ENCODE measurements around the gene SPAG16.
"Not testable (repeated sequence)": the region's sequence is repeated elsewhere in the genome, so short reads cannot be mapped to it uniquely, and the experiment has no call there.

Gene SPAG16

GRCh38 chr2:213275265-213275664 lies 9.0 kb upstream of the SPAG16 start:
- H3K36me3 ChIP-seq (ENCODE audit: insufficient read depth, low read depth, low read length) = no peaks in the 10 kb centered on the region
- no peaks in the 10 kb centered on the region for H3K4me1 ChIP-seq (ENCODE audit: insufficient read depth, low read length)
- no peaks in the 10 kb centered on the region for H3K27me3 ChIP-seq (ENCODE audit: insufficient read depth, low read length)
- no peak overlapping the region for H3K4me3 ChIP-seq (ENCODE audit: low read length)
- H3K9me3 ChIP-seq (ENCODE audit: insufficient read depth, low read depth, low read length) = peaks cover 15% of the 10 kb centered on the region; the same call in 1 of the 2 replicates
- H3K9ac ChIP-seq (ENCODE audit: low read depth, low read length) = no peak overlapping the region
- H3K27ac ChIP-seq (ENCODE audit: low read length) = no peak overlapping the region

- not testable (repeated sequence) for H3K27me3 ChIP-seq (ENCODE audit: insufficient read depth, low read length); H3K4me1 ChIP-seq (ENCODE audit: insufficient read depth, low read length); H3K9ac ChIP-seq (ENCODE audit: low read depth, low read length); H3K27ac ChIP-seq (ENCODE audit: low read length); H3K36me3 ChIP-seq (ENCODE audit: insufficient read depth, low read depth, low read length); H3K4me3 ChIP-seq (ENCODE audit: low read length)
- H3K9me3 ChIP-seq (ENCODE audit: insufficient read depth, low read depth, low read length) = peaks cover 15% of the 10 kb centered on the region; the same call in 1 of the 2 replicates
Measured at GRCh38 chr2:213277134-213277533, 7.1 kb upstream of the SPAG16 start.

GRCh38 chr2:213279116-213279620 lies 5.1 kb upstream of the SPAG16 start:
- H3K27me3 ChIP-seq (ENCODE audit: insufficient read depth, low read length) = no peaks in the 10 kb centered on the region
- H3K9me3 ChIP-seq (ENCODE audit: insufficient read depth, low read depth, low read length) = peaks cover 15% of the 10 kb centered on the region; the same call in 1 of the 2 replicates
- no peak overlapping the region for H3K27ac ChIP-seq (ENCODE audit: low read length)
- H3K4me1 ChIP-seq (ENCODE audit: insufficient read depth, low read length) = no peaks in the 10 kb centered on the region; the same call in 1 of the 2 replicates
- H3K9ac ChIP-seq (ENCODE audit: low read depth, low read length) = no peak overlapping the region
- no peaks in the 10 kb centered on the region for H3K36me3 ChIP-seq (ENCODE audit: insufficient read depth, low read depth, low read length)
- no peak overlapping the region for H3K4me3 ChIP-seq (ENCODE audit: low read length)

- no peak overlapping the region for H3K9ac ChIP-seq (ENCODE audit: low read depth, low read length)
- no peaks in the 10 kb centered on the region; the same call in 1 of the 2 replicates for H3K4me1 ChIP-seq (ENCODE audit: insufficient read depth, low read length)
- no peak overlapping the region for H3K4me3 ChIP-seq (ENCODE audit: low read length)
- no peaks in the 10 kb centered on the region for H3K27me3 ChIP-seq (ENCODE audit: insufficient read depth, low read length)
- peaks cover 15% of the 10 kb centered on the region; the same call in 1 of the 2 replicates for H3K9me3 ChIP-seq (ENCODE audit: insufficient read depth, low read depth, low read length)
- no peaks in the 10 kb centered on the region for H3K36me3 ChIP-seq (ENCODE audit: insufficient read depth, low read depth, low read length)
- no peak overlapping the region for H3K27ac ChIP-seq (ENCODE audit: low read length)
Measured at GRCh38 chr2:213279971-213280370, 4.3 kb upstream of the SPAG16 start.

- Histone ChIP-seq H3K36me3 (ENCODE audit: insufficient read depth, low read depth, low read length) (no peaks in the 10 kb centered on the region), H3K4me1 (ENCODE audit: insufficient read depth, low read length) (no peaks in the 10 kb centered on the region; the same call in 1 of the 2 replicates), H3K9ac (ENCODE audit: low read depth, low read length) (no peak overlapping the region), H3K4me3 (ENCODE audit: low read length) (no peak overlapping the region), H3K27me3 (ENCODE audit: insufficient read depth, low read length) (no peaks in the 10 kb centered on the region), H3K27ac (ENCODE audit: low read length) (no peak overlapping the region), H3K9me3 (ENCODE audit: insufficient read depth, low read depth, low read length) (peaks cover 15% of the 10 kb centered on the region; the same call in 1 of the 2 replicates)
Measured at GRCh38 chr2:213281156-213281555, 3.1 kb upstream of the SPAG16 start.

- Histone ChIP-seq H3K36me3 (ENCODE audit: insufficient read depth, low read depth, low read length) (no peaks in the 10 kb centered on the region), H3K27ac (ENCODE audit: low read length) (no peak overlapping the region), H3K27me3 (ENCODE audit: insufficient read depth, low read length) (no peaks in the 10 kb centered on the region), H3K9ac (ENCODE audit: low read depth, low read length) (peak overlapping the region; percentile 85; the same call in 1 of the 2 replicates), H3K4me1 (ENCODE audit: insufficient read depth, low read length) (peaks cover 15% of the 10 kb centered on the region), H3K4me3 (ENCODE audit: low read length) (peak overlapping the region; percentile 94), H3K9me3 (ENCODE audit: insufficient read depth, low read depth, low read length) (no peaks in the 10 kb centered on the region)
Measured at GRCh38 chr2:213285404-213285803, 1.1 kb downstream of the SPAG16 start.

GRCh38 chr2:213286161-213286560 lies 1.9 kb downstream of the SPAG16 start:
- H3K9ac ChIP-seq (ENCODE audit: low read depth, low read length) = no peak overlapping the region

GRCh38 chr2:213288913-213289700 lies 4.8 kb downstream of the SPAG16 start:
- no peak overlapping the region for H3K27ac ChIP-seq (ENCODE audit: low read length)
- H3K36me3 ChIP-seq (ENCODE audit: insufficient read depth, low read depth, low read length) = no peaks in the 10 kb centered on the region
- 0 out of 2 replicates have a peak overlapping the region, but pooled peaks have one; percentile 6 for H3K9ac ChIP-seq (ENCODE audit: low read depth, low read length)
- no peaks in the 10 kb centered on the region for H3K27me3 ChIP-seq (ENCODE audit: insufficient read depth, low read length)
- peaks cover 15% of the 10 kb centered on the region for H3K4me1 ChIP-seq (ENCODE audit: insufficient read depth, low read length)
- no peaks in the 10 kb centered on the region for H3K9me3 ChIP-seq (ENCODE audit: insufficient read depth, low read depth, low read length)
- 0 out of 2 replicates have a peak overlapping the region, but pooled peaks have one; percentile 4 for H3K4me3 ChIP-seq (ENCODE audit: low read length)

More at GRCh38 chr2:213286161-213286560, 1.9 kb downstream of the SPAG16 start:
- no peaks in the 10 kb centered on the region for H3K9me3 ChIP-seq (ENCODE audit: insufficient read depth, low read depth, low read length)
- H3K4me3 ChIP-seq (ENCODE audit: low read length) = no peak overlapping the region
- no peaks in the 10 kb centered on the region for H3K27me3 ChIP-seq (ENCODE audit: insufficient read depth, low read length)
- H3K4me1 ChIP-seq (ENCODE audit: insufficient read depth, low read length) = peaks cover 15% of the 10 kb centered on the region
- H3K36me3 ChIP-seq (ENCODE audit: insufficient read depth, low read depth, low read length) = no peaks in the 10 kb centered on the region
- H3K27ac ChIP-seq (ENCODE audit: low read length) = no peak overlapping the region

- H3K36me3 ChIP-seq (ENCODE audit: insufficient read depth, low read depth, low read length) = no peaks in the 10 kb centered on the region
- no peaks in the 10 kb centered on the region for H3K27me3 ChIP-seq (ENCODE audit: insufficient read depth, low read length)
- no peak overlapping the region for H3K4me3 ChIP-seq (ENCODE audit: low read length)
- no peak overlapping the region for H3K27ac ChIP-seq (ENCODE audit: low read length)
- peaks cover 15% of the 10 kb centered on the region for H3K4me1 ChIP-seq (ENCODE audit: insufficient read depth, low read length)
- no peak overlapping the region for H3K9ac ChIP-seq (ENCODE audit: low read depth, low read length)
- H3K9me3 ChIP-seq (ENCODE audit: insufficient read depth, low read depth, low read length) = no peaks in the 10 kb centered on the region
Measured at GRCh38 chr2:213290501-213290900, 6.2 kb downstream of the SPAG16 start.

GRCh38 chr2:213296270-213296669 lies 12.0 kb downstream of the SPAG16 start:
- Histone ChIP-seq H3K27me3 (ENCODE audit: insufficient read depth, low read length) (no peaks in the 10 kb centered on the region), H3K9ac (ENCODE audit: low read depth, low read length) (no peak overlapping the region), H3K4me3 (ENCODE audit: low read length) (no peak overlapping the region), H3K27ac (ENCODE audit: low read length) (no peak overlapping the region), H3K4me1 (ENCODE audit: insufficient read depth, low read length) (no peaks in the 10 kb centered on the region), H3K9me3 (ENCODE audit: insufficient read depth, low read depth, low read length) (no peaks in the 10 kb centered on the region), H3K36me3 (ENCODE audit: insufficient read depth, low read depth, low read length) (peaks cover 12% of the 10 kb centered on the region; the same call in 1 of the 2 replicates)

GRCh38 chr2:213306316-213306942 lies 22.2 kb downstream of the SPAG16 start:
- Histone ChIP-seq H3K4me1 (ENCODE audit: insufficient read depth, low read length) (no peaks in the 10 kb centered on the region), H3K27ac (ENCODE audit: low read length) (no peak overlapping the region), H3K4me3 (ENCODE audit: low read length) (no peak overlapping the region), H3K9me3 (ENCODE audit: insufficient read depth, low read depth, low read length) (peaks cover 23% of the 10 kb centered on the region; the same call in 1 of the 2 replicates), H3K27me3 (ENCODE audit: insufficient read depth, low read length) (no peaks in the 10 kb centered on the region), H3K9ac (ENCODE audit: low read depth, low read length) (no peak overlapping the region), H3K36me3 (ENCODE audit: insufficient read depth, low read depth, low read length) (peaks cover 30% of the 10 kb centered on the region; the same call in 1 of the 2 replicates)

Data from iPS-20b (cell line).